Suprapubic skin (tissue), 4 donors: Measurements from ENCODE around the gene VSTM2B.

ENCODE experiments used
- CTCF ChIP-seq, 2 donors: fragments of 200-600 bp in 1 of 2; fragments of 450-650 bp in 1 of 2; sonication (generic) in 1 of 2; IDR thresholded peaks; one replicate each; pipeline ENCODE4 v1.5.1; 2016 to 2019; ENCODE audit warnings: antibody characterized with exemption in 2 of 2, mild to moderate bottlenecking in 1 of 2, moderate library complexity in 1 of 2
- EP300 ChIP-seq: sonication (generic); formaldehyde crosslinking; IDR thresholded peaks from one replicate; pipeline ENCODE4 v1.6.1; 2017; ENCODE audit warnings: antibody characterized with exemption
- POLR2A ChIP-seq, 2 donors: fragments of 450-650 bp; IDR thresholded peaks; one replicate each; pipeline ENCODE4 v1.6.1; 2017; ENCODE audit warnings: antibody characterized with exemption in 2 of 2, mild to moderate bottlenecking in 2 of 2, moderate library complexity in 2 of 2
- POLR2AphosphoS5 ChIP-seq, 3 donors: sonication (generic); formaldehyde crosslinking; IDR thresholded peaks; one replicate each; pipeline ENCODE4 v1.6.1; 2017; ENCODE audit warnings: antibody characterized with exemption in 3 of 3

- no peak for TF ChIP-seq POLR2AphosphoS5 (IDR thresholded peaks at IDR 0.05)
- no peak for TF ChIP-seq EP300
- TF ChIP-seq CTCF (IDR thresholded peaks at IDR 0.05) = no peak
- TF ChIP-seq POLR2A (IDR thresholded peaks at IDR 0.05) = no peak
Observed at GRCh38 chr19:29482855-29483640, 42.7 kb upstream of the VSTM2B start.
